GM19099 (cell line): ENCODE measurements around the gene ZSCAN1.

Experiments used
- POLR2A ChIP-seq: IDR thresholded peaks from 3 replicates; pipeline ENCODE4 v1.6.1; 2011; ENCODE audit warnings: low read depth; ENCODE audit not compliant: insufficient read length; ENCODE audit errors: extremely low read depth

ZSCAN1 gene

GRCh38 chr19:58024661-58025060 is 9.2 kb upstream of the ZSCAN1 start:
- TF ChIP-seq POLR2A, result no peak

GRCh38 chr19:58034477-58034793 is 610 bp downstream of the ZSCAN1 start:
- no peak for TF ChIP-seq POLR2A

DNA sequence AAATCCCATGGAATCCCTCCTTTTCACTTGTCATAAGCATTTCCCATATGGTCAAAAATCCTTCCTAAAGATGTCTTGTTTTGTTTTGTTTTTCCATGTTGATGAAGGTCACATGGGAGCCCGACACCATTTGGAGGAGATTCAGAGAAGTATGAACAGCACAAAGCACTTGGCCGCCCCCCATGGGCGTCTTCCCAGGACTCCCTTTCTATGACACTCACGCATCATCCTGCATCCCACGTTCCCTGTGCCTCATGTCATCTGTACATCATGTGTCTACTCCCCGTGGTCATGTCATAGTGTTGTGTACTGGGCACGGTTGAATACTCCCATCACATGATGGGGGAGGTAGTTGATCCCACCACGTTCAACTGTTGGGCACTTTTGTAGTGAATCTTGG is 2.0 kb downstream of the ZSCAN1 start:
- no peak for TF ChIP-seq POLR2A

DNA sequence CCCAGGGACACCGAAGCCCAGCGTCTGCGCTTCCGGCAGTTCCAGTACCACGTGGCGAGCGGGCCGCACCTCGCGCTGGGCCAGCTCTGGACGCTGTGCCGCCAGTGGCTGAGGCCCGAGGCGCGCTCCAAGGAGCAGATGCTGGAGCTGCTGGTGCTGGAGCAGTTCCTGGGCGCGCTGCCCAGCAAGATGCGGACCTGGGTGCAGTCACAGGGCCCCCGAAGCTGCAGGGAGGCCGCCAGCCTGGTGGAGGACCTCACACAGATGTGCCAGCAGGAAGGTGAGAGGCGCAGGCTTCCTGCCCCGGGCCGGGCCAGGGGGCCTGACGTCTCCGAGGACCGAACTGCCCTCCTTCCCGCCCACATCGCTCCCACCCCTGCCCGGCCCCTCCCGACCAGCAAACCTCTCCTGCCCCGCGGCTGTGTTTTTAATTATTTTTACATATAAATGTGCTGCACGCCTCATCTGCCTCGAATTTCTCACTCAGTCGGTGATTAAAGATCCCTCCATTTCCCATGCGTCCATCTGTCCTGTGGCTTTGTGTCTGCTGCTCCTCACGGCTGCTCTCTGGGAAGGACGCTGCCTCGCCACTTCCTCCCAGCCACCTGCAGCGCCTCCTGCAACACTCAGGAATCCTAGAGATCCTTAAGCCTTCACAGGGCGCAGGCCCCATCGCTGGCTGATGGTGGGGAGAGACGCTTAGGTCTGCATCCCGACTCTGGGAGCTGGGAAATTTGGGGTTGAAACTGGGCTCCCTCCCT is 4.3 kb downstream of the ZSCAN1 start:
- no peak for TF ChIP-seq POLR2A

GRCh38 chr19:58038688-58039204 is 4.9 kb downstream of the ZSCAN1 start:
- TF ChIP-seq POLR2A, result no peak

DNA sequence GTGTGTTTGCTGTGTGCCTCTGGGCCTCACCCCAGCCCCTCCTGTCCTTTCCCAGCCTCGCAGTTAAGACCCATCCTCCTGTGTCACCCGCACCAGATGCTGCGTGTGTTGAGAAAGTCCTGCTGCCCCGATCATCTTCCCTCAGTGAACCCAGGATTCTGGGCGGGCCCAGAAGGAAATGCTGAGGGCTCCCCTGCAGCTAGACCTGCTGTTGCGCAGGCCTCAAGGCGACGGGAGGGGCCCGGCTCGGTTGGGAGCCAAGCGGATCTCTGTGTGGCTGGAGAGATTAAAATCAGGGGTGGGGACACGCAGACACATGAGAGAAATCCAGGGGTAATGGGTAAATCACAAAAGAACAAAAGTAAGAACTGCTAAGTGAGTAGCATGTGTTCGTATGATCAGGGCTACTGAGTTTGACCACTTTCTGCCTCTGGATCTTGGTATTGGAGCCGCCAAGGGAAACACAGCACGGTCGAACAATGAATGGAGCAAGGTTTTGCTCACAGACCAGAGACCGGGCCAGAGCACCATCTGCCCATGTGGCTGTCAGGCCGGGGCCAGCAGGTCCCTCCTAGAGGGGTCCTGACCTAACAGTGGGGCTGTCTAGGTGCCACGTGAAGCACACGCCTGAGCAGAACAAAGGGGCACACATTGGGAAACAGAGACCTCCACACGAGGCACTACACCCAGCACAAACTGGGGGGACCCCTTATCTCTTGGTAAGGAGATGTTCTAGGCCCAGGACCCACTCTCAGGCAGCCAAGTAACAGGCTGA is 7.1 kb downstream of the ZSCAN1 start:
- no peak for TF ChIP-seq POLR2A

DNA sequence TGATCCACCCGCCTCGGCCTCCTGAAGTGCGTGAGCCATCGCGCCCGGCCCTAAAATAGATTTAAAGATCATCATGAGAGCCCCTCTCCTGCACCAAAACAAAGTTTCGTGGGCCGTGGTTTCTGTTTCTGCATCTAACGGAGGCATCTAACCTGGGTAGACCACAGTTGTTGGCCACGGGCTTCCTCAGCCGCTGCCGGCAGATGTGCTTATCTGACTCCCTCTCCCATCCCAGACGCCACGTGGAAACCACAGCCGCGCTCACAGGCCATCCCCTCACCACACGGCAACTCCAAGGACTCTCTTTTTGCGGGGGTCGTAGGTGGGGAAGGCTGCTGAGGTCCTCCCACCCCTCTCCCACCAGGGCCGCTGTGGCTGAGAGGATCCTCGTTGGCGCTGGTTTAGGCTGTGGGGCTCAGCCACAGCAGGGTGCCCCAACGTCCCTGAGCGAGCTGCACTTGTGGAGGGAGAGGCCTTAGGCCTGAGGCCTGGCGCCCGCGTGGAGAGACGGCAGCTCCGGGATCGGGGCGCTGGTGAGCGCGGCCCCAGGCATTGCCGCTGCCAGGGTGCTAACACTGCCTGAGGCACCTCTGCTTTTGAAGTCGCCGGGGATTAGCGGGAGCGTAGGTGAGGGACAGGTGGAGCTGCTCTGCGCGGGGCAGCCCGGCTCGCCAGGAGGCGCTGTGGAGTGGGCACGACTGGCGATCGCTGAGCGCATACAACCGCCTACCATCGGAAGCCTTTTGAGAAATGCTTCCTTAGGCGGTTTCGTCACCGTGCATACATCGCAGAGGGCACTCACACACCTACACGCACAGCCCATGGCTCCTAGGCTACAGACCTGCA is 8.9 kb downstream of the ZSCAN1 start:
- TF ChIP-seq POLR2A, result no peak

DNA sequence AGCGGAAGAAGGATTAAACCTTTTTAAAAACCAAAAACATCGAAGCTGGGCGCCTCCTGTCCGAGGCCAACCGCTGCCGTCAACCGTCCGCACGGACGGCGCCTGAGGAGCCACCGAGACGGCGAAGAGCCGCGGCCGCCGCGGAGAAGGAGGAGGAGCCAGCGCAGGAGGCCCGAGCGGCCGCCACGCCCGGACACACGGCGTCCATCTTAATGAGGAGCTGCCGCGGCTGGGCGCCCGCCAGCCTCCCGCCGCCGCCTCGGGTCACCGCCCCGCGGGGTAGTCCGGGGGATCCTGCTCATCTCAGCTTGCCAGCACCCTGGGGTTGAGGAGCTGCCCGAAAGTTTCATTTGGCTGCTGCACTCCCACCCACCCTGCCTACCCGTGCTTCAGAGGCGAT is 10.6 kb downstream of the ZSCAN1 start:
- no peak for TF ChIP-seq POLR2A

GRCh38 chr19:58044886-58045285 is 11.1 kb downstream of the ZSCAN1 start:
- TF ChIP-seq POLR2A, result no peak

GRCh38 chr19:58045411-58046050 is 11.7 kb downstream of the ZSCAN1 start:
- TF ChIP-seq POLR2A, result no peak

DNA sequence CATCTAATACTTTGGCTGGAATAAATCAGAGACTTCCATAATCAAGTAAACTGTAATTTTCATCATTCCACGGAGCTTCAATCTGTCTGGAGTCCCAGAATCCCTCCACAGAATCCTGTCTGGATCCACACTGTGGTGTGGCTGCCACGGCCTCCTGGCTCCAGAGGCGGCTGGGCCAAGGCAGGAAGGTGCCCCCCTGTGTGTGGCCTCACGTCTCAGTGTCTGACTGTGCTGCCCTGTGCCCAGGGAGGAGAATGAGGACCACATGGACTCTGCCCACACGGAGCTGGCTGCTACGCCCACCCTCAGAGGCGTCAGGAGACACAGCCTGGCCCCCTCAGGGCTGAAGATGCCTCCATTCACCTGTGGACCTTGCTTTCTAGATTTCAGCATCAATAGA is 13.0 kb downstream of the ZSCAN1 start:
- no peak for TF ChIP-seq POLR2A

- TF ChIP-seq POLR2A, result no peak
These were observed 13.8 kb downstream of the ZSCAN1 start for GRCh38 chr19:58047672-58048071.

- TF ChIP-seq POLR2A, result no peak
These were observed 18.4 kb downstream of the ZSCAN1 start for GRCh38 chr19:58052256-58052655.

DNA sequence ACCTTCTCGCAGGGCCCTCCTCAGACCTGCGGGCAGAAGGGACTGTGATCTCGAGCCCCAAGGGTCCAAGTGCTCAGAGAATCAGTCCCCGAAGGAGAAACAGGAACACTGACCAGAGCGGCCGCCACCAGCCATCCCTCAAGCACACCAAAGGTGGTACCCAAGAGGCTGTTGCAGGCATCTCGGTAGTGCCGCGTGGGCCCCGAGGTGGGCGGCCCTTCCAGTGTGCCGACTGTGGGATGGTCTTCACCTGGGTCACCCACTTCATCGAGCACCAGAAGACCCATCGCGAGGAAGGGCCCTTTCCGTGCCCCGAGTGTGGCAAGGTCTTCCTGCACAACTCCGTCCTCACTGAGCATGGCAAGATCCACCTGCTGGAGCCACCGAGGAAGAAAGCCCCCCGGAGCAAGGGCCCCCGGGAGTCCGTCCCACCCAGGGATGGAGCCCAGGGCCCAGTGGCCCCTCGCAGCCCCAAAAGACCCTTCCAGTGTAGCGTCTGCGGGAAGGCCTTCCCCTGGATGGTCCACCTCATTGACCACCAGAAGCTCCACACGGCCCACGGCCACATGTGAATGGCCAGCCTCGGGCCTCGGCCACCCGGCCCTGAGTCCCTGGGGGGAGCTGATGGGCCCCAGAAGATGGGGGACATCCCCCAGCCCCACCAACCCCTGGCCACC is 19.8 kb downstream of the ZSCAN1 start:
- no peak for TF ChIP-seq POLR2A
